HFFc6 (cell line): ENCODE data around the gene NRF1. TPM values are rescaled to one million over a fixed set of nuclear protein-coding genes. Genes with fewer than 3 reads are reported as not detected.

Experiments used
- DNase-seq: peaks from one replicate; pipeline ENCODE4 v3.0.0-alpha.2; 2018
- H3K27ac Mint-ChIP-seq: 2 replicates; pipeline ENCODE4 v1.8.0; 2020; ENCODE audit warnings: mild to moderate bottlenecking, mixed read lengths
- H3K27me3 Mint-ChIP-seq: 2 replicates; pipeline ENCODE4 v1.8.0; 2021; ENCODE audit warnings: mild to moderate bottlenecking, moderate library complexity, mixed read lengths; ENCODE audit not compliant: insufficient read depth
- H3K36me3 Mint-ChIP-seq: 2 replicates; pipeline ENCODE4 v1.8.0; 2021; ENCODE audit warnings: low read depth, mixed read lengths
- H3K4me1 Mint-ChIP-seq: 2 replicates; pipeline ENCODE4 v1.8.0; 2020; ENCODE audit warnings: low read depth, mixed read lengths
- H3K4me3 Mint-ChIP-seq: 2 replicates; pipeline ENCODE4 v1.8.0; 2020; ENCODE audit warnings: mild to moderate bottlenecking, moderate library complexity, mixed read lengths
- H3K9me3 Mint-ChIP-seq: 2 replicates; pipeline ENCODE4 v1.8.0; 2020; ENCODE audit warnings: mild to moderate bottlenecking, mixed read lengths
- CTCF ChIP-seq: fragments of 200-600 bp; sonication (generic); IDR thresholded peaks from 2 replicates; pipeline ENCODE4 v1.5.0; 2021; ENCODE audit warnings: antibody characterized with exemption, mild to moderate bottlenecking
- total RNA-seq, 6 experiments: library from RNA; stranded (reverse); fragmentation: NEBNext Ultra II Directional; extraction: Animal tissue kit (Norgen Biotek cat#: 25700); gene quantifications; 2 replicates in 1 of 6; 3 replicates in 5 of 6; pipeline ENCODE4 v1.2.3, GENCODE V29; 2021

NRF1 gene
- total RNA-seq, 6 experiments from 2014 or later = 8.8 to 11.8 (median 10.4) TPM

GRCh38 chr7:129610709-129611245 is 743 bp upstream of the NRF1 start:
- Mint-ChIP-seq H3K36me3 (peaks cover 25% of the 10 kb centered on the region), H3K4me3 (peak overlapping the region; percentile 98)
- no peak for TF ChIP-seq CTCF

GRCh38 chr7:129612112-129613015 is 844 bp downstream of the NRF1 start:
- Mint-ChIP-seq H3K4me1 (peaks cover 55% of the 10 kb centered on the region), H3K4me3 (peak overlapping the region; percentile 98), H3K27me3 (no peaks in the 10 kb centered on the region), H3K36me3 (peaks cover 17% of the 10 kb centered on the region), H3K27ac (peak overlapping the region; percentile 89), H3K9me3 (no peaks in the 10 kb centered on the region)
- peak; percentile 17 for DNase-seq
- peak; percentile 80 for TF ChIP-seq CTCF

More at GRCh38 chr7:129610709-129611245, 743 bp upstream of the NRF1 start:
- Mint-ChIP-seq H3K27ac (peak overlapping the region; percentile 94), H3K27me3 (no peaks in the 10 kb centered on the region), H3K4me1 (peaks cover 51% of the 10 kb centered on the region), H3K9me3 (no peaks in the 10 kb centered on the region)
- DNase-seq = no peak

GRCh38 chr7:129613016-129613337 is 1.5 kb downstream of the NRF1 start:
- H3K4me1 Mint-ChIP-seq = peaks cover 61% of the 10 kb centered on the region
- no peak for DNase-seq
- peaks cover 16% of the 10 kb centered on the region for H3K36me3 Mint-ChIP-seq
- H3K9me3 Mint-ChIP-seq = no peaks in the 10 kb centered on the region
- H3K4me3 Mint-ChIP-seq = peak overlapping the region; percentile 98
- peak; percentile 1; the same call in 1 of the 2 replicates for TF ChIP-seq CTCF
- no peaks in the 10 kb centered on the region for H3K27me3 Mint-ChIP-seq
- H3K27ac Mint-ChIP-seq = peak overlapping the region; percentile 89

GRCh38 chr7:129615018-129615417 is 3.5 kb downstream of the NRF1 start:
- Mint-ChIP-seq H3K27ac (peak overlapping the region; percentile 29; the same call in 1 of the 2 replicates), H3K36me3 (peaks cover 10% of the 10 kb centered on the region), H3K4me3 (no peak overlapping the region), H3K27me3 (no peaks in the 10 kb centered on the region), H3K4me1 (peaks cover 54% of the 10 kb centered on the region), H3K9me3 (no peaks in the 10 kb centered on the region)
- TF ChIP-seq CTCF = no peak
- no peak for DNase-seq

- H3K4me3 Mint-ChIP-seq = no peak overlapping the region
- H3K27me3 Mint-ChIP-seq = no peaks in the 10 kb centered on the region
- H3K36me3 Mint-ChIP-seq = peaks cover 14% of the 10 kb centered on the region
- H3K27ac Mint-ChIP-seq = no peak overlapping the region
- no peaks in the 10 kb centered on the region for H3K9me3 Mint-ChIP-seq
- TF ChIP-seq CTCF = no peak
- DNase-seq = no peak
- H3K4me1 Mint-ChIP-seq = peaks cover 51% of the 10 kb centered on the region
These were observed 5.0 kb downstream of the NRF1 start for GRCh38 chr7:129616530-129616929.
